LNCaP clone FGC (cell line): ENCODE results near the gene SIRT5.

ENCODE experiments used
- DNase-seq: peaks from one replicate; pipeline ENCODE4 v3.0.0-alpha.2; 2011; ENCODE audit warnings: low read depth
- H3K4me3 ChIP-seq: 2 replicates; pipeline ENCODE4 v1.5.1; 2011; ENCODE audit warnings: mild to moderate bottlenecking, low read depth, low read length, control low read depth
- CTCF ChIP-seq: IDR thresholded peaks from 2 replicates; pipeline ENCODE4 v1.5.1; 2012; ENCODE audit warnings: mild to moderate bottlenecking; ENCODE audit not compliant: control insufficient read depth, insufficient read depth; ENCODE audit errors: extremely low read depth

The SIRT5 gene

GRCh38 chr6:13660273-13660672 lies 85.9 kb downstream of the SIRT5 start:
- no peak for DNase-seq
- TF ChIP-seq CTCF: no peak
- H3K4me3 ChIP-seq: no peak overlapping the region

GRCh38 chr6:13660893-13661292 lies 86.5 kb downstream of the SIRT5 start:
- TF ChIP-seq CTCF: no peak
- DNase-seq: no peak
- no peak overlapping the region for H3K4me3 ChIP-seq

GRCh38 chr6:13661647-13662046 lies 87.2 kb downstream of the SIRT5 start:
- no peak overlapping the region for H3K4me3 ChIP-seq
- no peak for DNase-seq
- TF ChIP-seq CTCF: no peak

GRCh38 chr6:13662651-13663334 lies 88.4 kb downstream of the SIRT5 start:
- H3K4me3 ChIP-seq: no peak overlapping the region
- DNase-seq: no peak
- TF ChIP-seq CTCF: no peak

GRCh38 chr6:13663986-13664385 lies 89.6 kb downstream of the SIRT5 start:
- no peak for TF ChIP-seq CTCF
- no peak overlapping the region for H3K4me3 ChIP-seq
- DNase-seq: no peak
